Cerebellar cortex (tissue), 1 donor: ENCODE data around the gene BHLHE40.
"Not testable (repeated sequence)": the region's sequence is repeated elsewhere in the genome, so short reads cannot be mapped to it uniquely, and the experiment has no call there.

Experiments
- DNase-seq: peaks from one replicate; pipeline ENCODE4 v3.0.0-alpha.2; 2015; ENCODE audit warnings: low spot score

BHLHE40 gene

GRCh38 chr3:4961865-4962264 is 17.4 kb upstream of the BHLHE40 start:
- DNase-seq: not testable (repeated sequence)

GRCh38 chr3:4963669-4964570 is 15.3 kb upstream of the BHLHE40 start:
- DNase-seq: no peak

- DNase-seq: not testable (repeated sequence)
Observed at GRCh38 chr3:4966006-4966405, 13.2 kb upstream of the BHLHE40 start.

DNA sequence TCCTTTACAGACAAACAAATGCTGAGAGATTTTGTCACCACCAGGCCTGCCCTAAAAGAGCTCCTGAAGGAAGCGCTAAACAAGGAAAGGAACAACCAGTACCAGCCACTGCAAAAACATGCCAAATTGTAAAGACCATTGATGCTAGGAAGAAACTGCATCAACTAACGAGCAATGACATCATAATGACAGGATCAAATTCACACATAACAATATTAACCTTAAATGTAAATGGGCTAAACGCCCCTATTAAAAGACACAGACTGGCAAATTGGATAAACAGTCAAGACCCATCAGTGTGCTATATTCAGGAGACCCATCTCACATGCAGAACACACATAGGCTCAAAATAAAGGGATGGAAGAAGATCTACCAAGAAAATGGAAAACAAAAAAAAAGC is 11.6 kb upstream of the BHLHE40 start:
- DNase-seq: not testable (repeated sequence)

DNA sequence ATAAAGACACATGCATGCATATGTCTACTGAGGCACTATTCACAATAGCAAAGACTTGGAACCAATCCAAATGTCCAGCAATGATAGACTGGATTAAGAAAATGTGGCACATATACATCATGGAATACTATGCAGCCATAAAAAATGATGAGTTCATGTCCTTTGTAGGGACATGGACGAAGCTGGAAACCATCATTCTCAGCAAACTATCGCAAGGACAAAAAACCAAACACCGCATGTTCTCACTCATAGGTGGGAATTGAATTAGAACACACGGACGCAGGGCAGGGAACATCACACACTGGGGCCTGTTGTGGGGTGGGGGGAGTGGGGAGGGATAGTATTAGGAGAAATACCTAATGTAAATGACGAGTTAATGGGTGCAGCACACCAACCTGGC is 7.8 kb upstream of the BHLHE40 start:
- DNase-seq: not testable (repeated sequence)

- no peak for DNase-seq
Observed at GRCh38 chr3:4971838-4972237, 7.4 kb upstream of the BHLHE40 start.

GRCh38 chr3:4972652-4973643 is 6.3 kb upstream of the BHLHE40 start:
- no peak for DNase-seq

DNA sequence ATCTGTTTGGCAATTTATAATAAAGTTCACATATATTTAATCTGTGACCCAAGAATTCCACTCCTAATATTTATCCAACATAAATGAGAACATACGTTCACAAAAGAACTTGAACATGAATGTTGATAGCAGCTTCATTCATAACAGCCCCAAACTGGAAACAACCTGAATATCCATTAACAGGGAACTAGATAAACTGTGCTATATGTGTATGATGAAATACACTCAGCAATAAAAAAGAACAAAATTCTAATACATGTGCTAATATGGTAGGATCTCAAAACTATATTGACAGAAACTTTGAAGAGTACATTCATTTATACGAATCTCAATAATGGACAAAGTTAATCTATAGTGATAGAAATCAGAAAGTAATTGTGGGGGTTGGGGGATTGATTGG is 5.1 kb upstream of the BHLHE40 start:
- no peak for DNase-seq

DNA sequence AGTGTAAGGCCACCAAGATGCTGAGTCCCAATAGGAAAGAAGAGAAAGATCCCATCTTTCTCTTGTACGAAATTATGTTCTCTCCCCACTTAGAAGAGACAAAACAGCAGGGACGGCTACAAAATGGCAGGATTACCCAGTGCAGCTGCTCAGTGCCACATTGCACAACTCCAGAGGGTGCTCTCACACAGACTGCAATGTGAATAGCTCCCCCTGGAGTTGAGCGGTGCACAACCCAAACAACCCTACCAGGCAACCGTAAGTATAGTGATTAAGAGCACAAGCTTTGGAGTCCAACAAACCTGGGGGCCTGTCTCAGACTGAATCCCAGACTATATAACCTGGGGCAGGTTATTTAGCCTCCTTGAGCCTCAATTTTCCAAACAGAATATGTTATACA is 3.1 kb upstream of the BHLHE40 start:
- DNase-seq: peak; percentile 78

DNA sequence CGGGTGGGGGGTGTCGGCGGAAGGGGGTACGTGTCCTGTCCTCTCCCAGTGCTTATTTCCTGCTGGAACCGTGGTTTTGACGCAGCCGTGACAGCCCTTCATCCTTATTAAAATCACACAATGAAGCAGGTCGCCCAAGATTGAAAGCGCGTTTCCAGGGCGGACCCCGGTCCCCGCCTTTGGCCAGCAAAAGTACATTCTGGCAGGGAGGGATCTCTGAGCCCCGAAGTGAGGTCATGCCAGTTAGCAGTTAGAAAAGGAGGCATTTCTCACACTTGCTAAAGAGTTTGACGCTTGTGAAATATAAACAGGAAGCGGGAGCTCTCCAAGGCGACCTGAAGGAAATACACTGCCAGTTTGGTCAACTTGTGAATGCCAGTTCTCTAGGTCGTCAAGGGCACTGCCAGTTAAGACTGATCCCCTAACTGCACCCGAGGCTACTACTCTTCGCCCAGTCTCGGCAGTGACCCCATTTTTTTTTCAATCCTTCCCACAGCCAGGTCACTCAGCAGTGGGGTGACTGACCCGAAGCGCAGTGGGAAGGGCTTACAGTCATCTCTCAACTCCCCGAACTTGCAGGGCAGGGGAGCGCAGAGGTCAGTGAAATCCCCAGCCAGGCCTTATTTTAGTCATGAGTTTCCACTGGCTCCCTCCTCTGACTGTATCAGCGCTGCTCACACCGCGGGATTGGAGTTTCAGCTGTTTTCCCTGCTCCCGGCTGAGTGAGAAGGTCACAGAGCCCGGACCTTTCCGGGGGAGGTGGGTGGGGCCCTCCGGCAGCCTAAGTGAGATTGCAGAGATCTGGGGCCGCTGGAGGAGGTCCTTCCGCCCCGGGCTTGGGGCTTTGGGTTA is 2.0 kb upstream of the BHLHE40 start:
- DNase-seq: peak; percentile 81

- DNase-seq: no peak
Observed at GRCh38 chr3:4977853-4978203, 1.4 kb upstream of the BHLHE40 start.

DNA sequence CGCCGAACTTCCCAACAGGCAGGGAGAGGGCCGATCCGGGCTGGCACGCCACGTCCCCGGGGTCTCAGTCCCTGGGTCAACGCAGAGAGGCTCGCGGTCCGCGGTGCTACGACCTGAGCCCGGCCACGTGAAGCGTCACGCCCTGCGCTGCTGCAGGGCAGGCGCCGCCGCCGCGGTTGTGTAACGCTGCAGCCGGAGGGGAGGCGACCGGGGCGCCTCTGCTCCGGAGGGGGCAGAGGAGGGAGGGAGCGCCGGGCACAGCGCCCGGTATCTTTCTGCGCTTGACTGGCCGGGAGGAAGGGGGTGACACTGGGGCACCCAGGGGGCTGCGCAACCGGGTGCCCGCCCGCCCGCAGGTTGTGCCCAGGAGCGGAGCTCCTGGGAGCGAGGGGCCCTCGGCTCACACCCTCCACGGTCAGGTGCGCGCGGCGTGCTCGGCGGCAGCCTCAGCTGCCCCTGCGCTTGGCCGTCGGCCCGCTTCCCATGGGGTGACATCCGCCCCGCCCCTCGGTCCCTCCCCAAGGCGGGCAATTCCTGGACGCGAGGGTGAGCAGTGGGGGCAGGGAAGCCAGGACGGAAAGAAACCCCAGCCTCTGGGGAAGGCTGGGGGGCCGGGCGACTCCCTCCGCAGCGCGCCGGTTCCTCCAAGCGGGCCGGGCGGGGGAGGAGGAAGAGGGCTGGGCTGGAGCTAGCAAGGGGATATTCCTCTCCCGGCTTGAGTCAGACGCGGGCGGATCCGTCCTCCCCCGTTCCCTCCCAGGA is 852 bp upstream of the BHLHE40 start:
- peak; percentile 90 for DNase-seq

GRCh38 chr3:4978966-4979427 is 240 bp upstream of the BHLHE40 start:
- DNase-seq: peak; percentile 90

GRCh38 chr3:4980229-4981203 is 1.3 kb downstream of the BHLHE40 start:
- DNase-seq: peak; percentile 83

- DNase-seq: peak; percentile 33
Observed at GRCh38 chr3:4981294-4981664, 2.0 kb downstream of the BHLHE40 start.

DNA sequence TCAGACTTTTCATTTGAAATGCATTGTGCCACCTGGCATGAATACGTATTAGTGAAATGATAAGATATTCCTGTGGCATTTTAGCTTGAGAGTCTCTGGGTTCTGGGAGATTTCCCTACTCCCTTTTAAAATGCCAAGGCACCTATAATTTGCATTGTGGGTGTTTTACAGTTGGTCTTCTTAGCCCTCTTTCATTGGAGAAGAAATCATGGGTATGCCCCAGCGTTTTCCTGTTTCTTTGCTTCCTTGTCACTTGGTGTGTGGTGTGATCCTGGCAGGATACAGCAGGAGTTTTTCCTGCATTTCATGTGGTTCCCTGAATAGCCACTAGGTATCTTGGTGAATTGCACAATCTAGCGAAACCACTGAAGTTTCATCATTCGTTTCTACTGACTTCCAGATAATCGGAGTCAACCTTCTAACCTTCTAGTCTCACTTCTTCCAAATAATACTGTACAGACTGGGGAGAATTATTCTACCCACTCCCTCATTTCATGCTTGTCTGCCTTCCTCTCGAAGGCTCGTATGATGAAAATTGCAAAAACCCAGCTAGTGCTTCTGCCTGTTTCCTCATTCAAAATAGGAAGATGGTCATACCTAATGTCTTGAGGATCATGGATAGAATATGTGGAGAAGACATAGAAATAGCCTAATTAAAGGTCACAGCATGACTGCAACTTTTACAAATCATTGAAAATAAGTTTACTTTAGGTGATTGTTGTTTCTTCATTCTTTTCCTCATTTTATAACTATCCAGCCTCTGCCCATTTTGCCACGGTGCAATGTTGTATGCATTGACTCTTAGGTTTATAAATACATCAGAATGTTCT is 2.6 kb downstream of the BHLHE40 start:
- peak; percentile 60 for DNase-seq

DNA sequence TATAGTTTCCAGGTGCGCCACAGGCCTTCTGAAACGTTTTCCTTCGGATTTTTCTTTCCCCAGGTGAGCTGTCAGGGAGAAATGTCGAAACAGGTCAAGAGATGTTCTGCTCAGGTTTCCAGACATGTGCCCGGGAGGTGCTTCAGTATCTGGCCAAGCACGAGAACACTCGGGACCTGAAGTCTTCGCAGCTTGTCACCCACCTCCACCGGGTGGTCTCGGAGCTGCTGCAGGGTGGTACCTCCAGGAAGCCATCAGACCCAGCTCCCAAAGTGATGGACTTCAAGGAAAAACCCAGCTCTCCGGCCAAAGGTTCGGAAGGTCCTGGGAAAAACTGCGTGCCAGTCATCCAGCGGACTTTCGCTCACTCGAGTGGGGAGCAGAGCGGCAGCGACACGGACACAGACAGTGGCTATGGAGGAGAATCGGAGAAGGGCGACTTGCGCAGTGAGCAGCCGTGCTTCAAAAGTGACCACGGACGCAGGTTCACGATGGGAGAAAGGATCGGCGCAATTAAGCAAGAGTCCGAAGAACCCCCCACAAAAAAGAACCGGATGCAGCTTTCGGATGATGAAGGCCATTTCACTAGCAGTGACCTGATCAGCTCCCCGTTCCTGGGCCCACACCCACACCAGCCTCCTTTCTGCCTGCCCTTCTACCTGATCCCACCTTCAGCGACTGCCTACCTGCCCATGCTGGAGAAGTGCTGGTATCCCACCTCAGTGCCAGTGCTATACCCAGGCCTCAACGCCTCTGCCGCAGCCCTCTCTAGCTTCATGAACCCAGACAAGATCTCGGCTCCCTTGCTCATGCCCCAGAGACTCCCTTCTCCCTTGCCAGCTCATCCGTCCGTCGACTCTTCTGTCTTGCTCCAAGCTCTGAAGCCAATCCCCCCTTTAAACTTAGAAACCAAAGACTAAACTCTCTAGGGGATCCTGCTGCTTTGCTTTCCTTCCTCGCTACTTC is 3.8 kb downstream of the BHLHE40 start:
- DNase-seq: no peak
